K562 (cell line): Measurements from ENCODE around the gene KMO. TPM values are rescaled to one million over a fixed set of nuclear protein-coding genes. Genes with fewer than 3 reads are reported as not detected.

Experiments
- ATAC-seq: fragments of 200-7000 bp; cut with Tn5 transposase; 3 replicates; pipeline ENCODE4 v1.9.1; 2020; ENCODE audit warnings: moderate library complexity
- BruUV-seq: library from RNA; stranded (reverse); fragments of 400-500 nt; replicated peaks from 2 replicates; lab custom pipeline; 2021; lab: Mats Ljungman, UMichigan
- CTCF ChIA-PET: fragments of 300-600 bp; formaldehyde crosslinking; extraction: SDS; loops from one replicate; lab custom pipeline; 2021; ENCODE audit warnings: low intra/inter-chr PET ratio; lab: Yijun Ruan, JAX
- POLR2A ChIA-PET: fragments of 300-600, 350-650 bp; sonication (Branson Sonifier 250); formaldehyde crosslinking; extraction: SDS; loops from one replicate; lab custom pipeline; 2021; ENCODE audit warnings: antibody characterized with exemption, inconsistent platforms; lab: Yijun Ruan, JAX
- DNase-seq, 4 experiments: peaks; one replicate each; pipeline versions ENCODE4 v3.0.0 to v3.0.0-alpha.2; 2011 to 2018; ENCODE audit warnings: low spot score in 3 of 4, mixed read lengths in 3 of 4; ENCODE audit errors: extremely low read depth in 1 of 4
- FAIRE-seq: peaks from 2 replicates; lab custom pipeline; 2011; peaks lifted over from hg19 to GRCh38; lab: Jason Lieb, UNC
- H2AFZ ChIP-seq: 2 replicates; pipeline ENCODE4 v1.6.0; 2011; ENCODE audit warnings: low read depth, low read length, control low read depth, inconsistent platforms
- H3K27ac ChIP-seq: fragments of 200-600 bp; 3 replicates; pipeline ENCODE4 v1.8.0; 2011; ENCODE audit warnings: low read depth, mild to moderate bottlenecking, control low read depth, inconsistent platforms, low read length, moderate library complexity, mixed read lengths; ENCODE audit errors: extremely low read depth
- H3K27me3 ChIP-seq, 2 experiments: fragments of 300-600 bp in 1 of 2; 2 replicates in 1 of 2; 3 replicates in 1 of 2; pipeline versions ENCODE4 v1.6.0 to v1.8.0; 2011; ENCODE audit warnings: inconsistent platforms in 2 of 2, low read length in 2 of 2, mild to moderate bottlenecking in 1 of 2, mixed read lengths in 1 of 2, moderate library complexity in 1 of 2; ENCODE audit not compliant: control insufficient read depth in 2 of 2, insufficient read depth in 2 of 2
- H3K36me3 ChIP-seq: fragments of 300-600 bp; 3 replicates; pipeline ENCODE4 v1.8.0; 2011; ENCODE audit warnings: mild to moderate bottlenecking, low read length, inconsistent platforms; ENCODE audit not compliant: control insufficient read depth, insufficient read depth
- H3K4me1 ChIP-seq, 2 experiments: fragments of 200-600 bp in 1 of 2; replicated peaks in 1 of 2; 2 replicates in 1 of 2; 3 replicates in 1 of 2; pipeline versions ENCODE4 v1.5.1 to v1.8.0; 2011; ENCODE audit warnings: inconsistent platforms in 2 of 2, low read length in 2 of 2, mild to moderate bottlenecking in 1 of 2, mixed read lengths in 1 of 2, moderate library complexity in 1 of 2; ENCODE audit not compliant: control insufficient read depth in 2 of 2, insufficient read depth in 2 of 2
- H3K4me2 ChIP-seq: 2 replicates; pipeline ENCODE4 v1.6.1; 2011; ENCODE audit warnings: low read length, control low read depth, inconsistent platforms, mixed read lengths; ENCODE audit not compliant: insufficient read depth
- H3K4me3 ChIP-seq: fragments of 200-600 bp; sonication (generic), shearing (Covaris generic); 2 replicates; pipeline ENCODE4 v1.5.1; 2016; ENCODE audit warnings: control low read depth, inconsistent platforms
- H3K79me2 ChIP-seq: fragments of 200-600 bp; 3 replicates; pipeline ENCODE4 v1.8.0; 2011; ENCODE audit warnings: low read length, inconsistent platforms; ENCODE audit not compliant: control insufficient read depth, insufficient read depth
- H3K9ac ChIP-seq, 2 experiments: 2 replicates each; pipeline versions ENCODE4 v1.6.0 to v1.6.1; 2011; ENCODE audit warnings: low read depth in 2 of 2, low read length in 2 of 2, control low read depth in 1 of 2, inconsistent platforms in 1 of 2, mild to moderate bottlenecking in 1 of 2, mixed read lengths in 1 of 2; ENCODE audit not compliant: insufficient read depth in 1 of 2
- H3K9me1 ChIP-seq: one replicate; pipeline ENCODE4 v1.6.0; 2011; ENCODE audit warnings: inconsistent platforms, mild to moderate bottlenecking, low read length, moderate library complexity; ENCODE audit not compliant: control insufficient read depth, insufficient read depth
- H3K9me3 ChIP-seq: replicated peaks from 2 replicates; pipeline ENCODE4 v1.5.1; 2011; ENCODE audit warnings: low read depth, low read length, inconsistent platforms; ENCODE audit not compliant: control insufficient read depth, insufficient read depth
- H4K20me1 ChIP-seq: replicated peaks from 2 replicates; pipeline ENCODE4 v1.6.1; 2011; ENCODE audit warnings: low read length, inconsistent platforms, mixed read lengths; ENCODE audit not compliant: control insufficient read depth, insufficient read depth
- ATF3 ChIP-seq, 2 experiments: fragments of 450-650 bp in 1 of 2; sonication (generic) in 1 of 2; formaldehyde crosslinking in 1 of 2; IDR thresholded peaks in 1 of 2; conservative IDR thresholded peaks in 1 of 2; 2 replicates each; pipeline versions ENCODE4 v1.6.1 to v1.8.1; 2016 to 2023; ENCODE audit warnings: mild to moderate bottlenecking in 2 of 2, moderate library complexity in 2 of 2, inconsistent platforms in 1 of 2, missing genetic modification reagents in 1 of 2
- CEBPZ ChIP-seq: fragments of 150-350 bp; IDR thresholded peaks from 2 replicates; pipeline ENCODE4 v1.6.1; 2014; ENCODE audit warnings: low read depth, mild to moderate bottlenecking, low read length, borderline replicate concordance
- CHD2 ChIP-seq: IDR thresholded peaks from 2 replicates; pipeline ENCODE4 v1.6.1; 2011; ENCODE audit warnings: low read depth, low read length
- ELF4 ChIP-seq: fragments of 450-650 bp; formaldehyde crosslinking; IDR thresholded peaks from 2 replicates; pipeline ENCODE4 v1.4.0; 2022; ENCODE audit warnings: missing genetic modification characterization
- MBD2 ChIP-seq: sonication (generic); IDR thresholded peaks from 2 replicates; pipeline ENCODE4 v1.6.1; 2016; ENCODE audit warnings: low read depth, borderline replicate concordance
- NELFE ChIP-seq: IDR thresholded peaks from 2 replicates; pipeline ENCODE4 v1.6.1; 2011; ENCODE audit warnings: mild to moderate bottlenecking; ENCODE audit not compliant: insufficient read depth, insufficient read length
- NR1H2 ChIP-seq: sonication (generic); formaldehyde crosslinking; IDR thresholded peaks from 2 replicates; pipeline ENCODE4 v1.4.0; 2020; ENCODE audit warnings: mild to moderate bottlenecking, missing genetic modification reagents
- PCBP1 ChIP-seq: fragments of 200-400 bp; formaldehyde crosslinking; IDR thresholded peaks from 2 replicates; pipeline ENCODE4 v1.6.1; 2018; ENCODE audit warnings: mild to moderate bottlenecking, low read depth, low read length; ENCODE audit not compliant: poor library complexity, severe bottlenecking
- SIX5 ChIP-seq, 2 experiments: IDR thresholded peaks; 2 replicates each; pipeline ENCODE4 v1.6.1; 2011; ENCODE audit warnings: low read length in 2 of 2, borderline replicate concordance in 1 of 2, low read depth in 1 of 2, mild to moderate bottlenecking in 1 of 2, moderate library complexity in 1 of 2; ENCODE audit not compliant: insufficient read depth in 1 of 2
- TFAP4 ChIP-seq: sonication (generic); formaldehyde crosslinking; IDR thresholded peaks from 2 replicates; pipeline ENCODE4 v1.8.0; 2022; ENCODE audit warnings: missing genetic modification reagents, mild to moderate bottlenecking, moderate library complexity, borderline replicate concordance
- ZBTB49 ChIP-seq: sonication (generic); formaldehyde crosslinking; IDR thresholded peaks from 2 replicates; pipeline ENCODE4 v1.8.0; 2022; ENCODE audit warnings: missing genetic modification reagents, mild to moderate bottlenecking, borderline replicate concordance
- ZFP36 ChIP-seq: fragments of 150-350 bp; IDR thresholded peaks from 2 replicates; pipeline ENCODE4 v1.6.1; 2018; ENCODE audit warnings: low read length, low read depth; ENCODE audit not compliant: partially characterized antibody
- ZNF586 ChIP-seq: fragments of 450-650 bp; formaldehyde crosslinking; conservative IDR thresholded peaks from 2 replicates; pipeline ENCODE4 v1.4.0; 2020; ENCODE audit warnings: mild to moderate bottlenecking, moderate library complexity
- ZNF76 ChIP-seq: fragments of 250-450 bp; sonication (Bioruptor Pico); IDR thresholded peaks from 2 replicates; pipeline ENCODE4 v1.4.0; 2020; ENCODE audit warnings: mild to moderate bottlenecking, moderate library complexity, borderline replicate concordance
- WGBS: fragments of 100-300 bp; shearing (Covaris generic); methylation state at CpG from one replicate; pipeline ENCODE4 v1.1.6; 2016; ENCODE audit warnings: low coverage, mixed read lengths; ENCODE audit not compliant: insufficient coverage; ENCODE audit errors: missing lambda C conversion rate; 5-methylcytosine and 5-hydroxymethylcytosine counted together
- in situ Hi-C: fragments of 300-500 bp; cut with MboI; formaldehyde crosslinking; loops from 4 replicates; pipeline ENCODE4 v1.15.0; 2018; ENCODE audit warnings: inconsistent platforms, mixed read lengths
- intact Hi-C: fragments of 100-400 bp; cut with micrococcal nuclease; formaldehyde crosslinking; loops from 2 replicates; pipeline ENCODE4 v1.14.2; 2022
- polyA plus RNA-seq, 8 experiments: library from polyadenylated mRNA; depleted of rRNA in 4 of 8; stranded (reverse) in 5 of 8; unstranded in 3 of 8; fragments of >200 nt; fragmentation: Nextera tagmentation in 2 of 8; fragmentation: Illumina TruSeq in 1 of 8; extraction: Ambion mirVana in 2 of 8; extraction: Trizol in 1 of 8; gene quantifications; 2 replicates each; pipeline versions ENCODE4 v1.2.1 to v1.2.3, GENCODE V29; 2011 to 2014; ENCODE audit warnings: inconsistent platforms in 1 of 8, missing spikeins in 1 of 8
- total RNA-seq, 7 experiments: library from RNA; depleted of rRNA in 6 of 7; stranded (reverse); fragments of >200 nt in 6 of 7; fragmentation: Illumina TruSeq in 2 of 7; extraction: Trizol in 2 of 7; gene quantifications; 2 replicates each; pipeline versions ENCODE4 v1.2.1 to v1.2.3, GENCODE V29; 2011 to 2021; ENCODE audit warnings: low replicate concordance in 1 of 7

The KMO gene
- total and polyA plus RNA-seq, 9 of the 15 experiments (the other 6 are each of a cell fraction or from before 2014, with no cell fraction given), result 0.01 to 0.11 (median 0.01) TPM; not detected in 6

GRCh38 chr1:241632987-241633386, 100.8 kb downstream of the KMO start:
- no peak overlapping the region for H3K4me3 ChIP-seq
- H3K4me1 ChIP-seq, result peaks cover 0 to 3% of the 10 kb centered on the region in 2 experiments; a peak in 2 of 5 replicates
- no peak overlapping the region for H3K4me2 ChIP-seq
- no peak for TF ChIP-seq SIX5 (IDR thresholded peaks at IDR 0.05; ENCODE audit: borderline replicate concordance in 1 of 2, insufficient read depth in 1 of 2, low read depth in 1 of 2, low read length in 2 of 2)
- TF ChIP-seq CHD2, result no peak
- no peak for TF ChIP-seq ATF3 (IDR thresholded peaks at IDR 0.05)
- TF ChIP-seq ATF3 (CRISPR knock-in tag; conservative IDR thresholded peaks at IDR 0.05), result no peak
- no peak for TF ChIP-seq ZNF76 (CRISPR knock-in tag)
- no peak for TF ChIP-seq CEBPZ
- TF ChIP-seq ZBTB49 (CRISPR knock-in tag), result no peak
- no peak for TF ChIP-seq ZNF586 (CRISPR knock-in tag)
- TF ChIP-seq PCBP1, result no peak
- no peak for TF ChIP-seq NR1H2 (CRISPR knock-in tag)
- TF ChIP-seq ELF4 (CRISPR knock-in tag), result no peak
- no peak for TF ChIP-seq NELFE
- TF ChIP-seq TFAP4 (CRISPR knock-in tag), result no peak
- no peak for TF ChIP-seq MBD2
- no peak for TF ChIP-seq ZFP36

More at GRCh38 chr1:241632987-241633386, 100.8 kb downstream of the KMO start:
- intact Hi-C loops, result no loop called here
- H3K9me3 ChIP-seq, result no peaks in the 10 kb centered on the region
- WGBS, result 86% methylated on average over 3 of the region's 3 CpGs
- in situ Hi-C loops, result no loop called here
- no peaks in the 10 kb centered on the region for H3K27me3 ChIP-seq
- peaks cover 3% of the 10 kb centered on the region; the same call in 1 of the 2 replicates for H4K20me1 ChIP-seq
- H3K36me3 ChIP-seq, result peaks cover 72% of the 10 kb centered on the region
- H3K9ac ChIP-seq, result no peak overlapping the region
- ChIA-PET POLR2A (interaction anchor here (0.6 to 1.7 kb wide), 5 partner anchors 9 to 379 kb away, joined by 3 to 4 read pairs (median 3); partner anchors contain the start of gene EXO1), CTCF (no interaction called here)
- H3K79me2 ChIP-seq, result peaks cover 66% of the 10 kb centered on the region
- no peak for ATAC-seq
- DNase-seq, result no peak
- no TSS peak for BruUV-seq
- H2AFZ ChIP-seq, result no peak overlapping the region
- no peak for FAIRE-seq
- H3K27ac ChIP-seq, result no peak overlapping the region
- H3K9me1 ChIP-seq, result no peaks in the 10 kb centered on the region
